Mucosa of rectum (tissue), 2 donors: ENCODE measurements around the gene HRAS.
A peak's percentile ranks its signal among the peaks of the same experiment; 100 is the strongest.
"Not testable (repeated sequence)": the region's sequence is repeated elsewhere in the genome, so short reads cannot be mapped to it uniquely, and the experiment has no call there.

Source experiments
- H3K27ac ChIP-seq, 2 donors: one replicate each; pipeline ENCODE4 v1.7.0; 2013; ENCODE audit warnings: inconsistent platforms in 2 of 2, low read depth in 2 of 2, low read length in 2 of 2
- H3K27me3 ChIP-seq, 2 donors: one replicate each; pipeline ENCODE4 v1.7.0; 2013; ENCODE audit warnings: low read length in 2 of 2; ENCODE audit not compliant: control insufficient read depth in 2 of 2, insufficient read depth in 2 of 2
- H3K36me3 ChIP-seq, 2 donors: one replicate each; pipeline ENCODE4 v1.7.0; 2013; ENCODE audit warnings: low read length in 2 of 2; ENCODE audit not compliant: control insufficient read depth in 2 of 2, insufficient read depth in 2 of 2
- H3K4me1 ChIP-seq, 2 donors: one replicate each; pipeline ENCODE4 v1.7.0; 2013; ENCODE audit warnings: low read length in 2 of 2, mild to moderate bottlenecking in 1 of 2; ENCODE audit not compliant: control insufficient read depth in 2 of 2, insufficient read depth in 2 of 2
- H3K4me3 ChIP-seq, 2 donors: one replicate each; pipeline ENCODE4 v1.7.0; 2013; ENCODE audit warnings: low read length in 2 of 2
- H3K9ac ChIP-seq, 2 donors: one replicate each; pipeline ENCODE4 v1.7.0; 2013; ENCODE audit warnings: low read length in 2 of 2, low read depth in 1 of 2, mild to moderate bottlenecking in 1 of 2
- H3K9me3 ChIP-seq, 2 donors: one replicate each; pipeline ENCODE4 v1.7.0; 2013; ENCODE audit warnings: low read length in 2 of 2; ENCODE audit not compliant: control insufficient read depth in 2 of 2
- donor health status: healthy.
- donor health status: Normal muscosa, but diverticular disease.

Gene HRAS

GRCh38 chr11:526192-526591 is 9.2 kb downstream of the HRAS start:
- no peaks in the 10 kb centered on the region for H3K9me3 ChIP-seq
- no peak overlapping the region for H3K9ac ChIP-seq
- H3K27me3 ChIP-seq, result no peaks in the 10 kb centered on the region
- no peaks in the 10 kb centered on the region for H3K36me3 ChIP-seq
- H3K4me3 ChIP-seq, result no peak overlapping the region
- no peak overlapping the region for H3K27ac ChIP-seq
- no peaks in the 10 kb centered on the region for H3K4me1 ChIP-seq

- Histone ChIP-seq H3K27ac (no peak overlapping the region), H3K4me3 (no peak overlapping the region), H3K36me3 (no peaks in the 10 kb centered on the region), H3K27me3 (no peaks in the 10 kb centered on the region), H3K9me3 (peaks cover 0 to 3% of the 10 kb centered on the region in 2 donors), H3K9ac (no peak overlapping the region), H3K4me1 (peaks cover 0 to 5% of the 10 kb centered on the region in 2 donors)
Measured at GRCh38 chr11:521177-521688, 14.1 kb downstream of the HRAS start.

GRCh38 chr11:520428-521176 is 14.8 kb downstream of the HRAS start:
- no peak overlapping the region for H3K27ac ChIP-seq
- no peak overlapping the region for H3K4me3 ChIP-seq
- no peaks in the 10 kb centered on the region for H3K27me3 ChIP-seq
- H3K9ac ChIP-seq, result no peak overlapping the region
- peaks cover 0 to 5% of the 10 kb centered on the region in 2 donors for H3K4me1 ChIP-seq
- H3K36me3 ChIP-seq, result no peaks in the 10 kb centered on the region
- peaks cover 0 to 3% of the 10 kb centered on the region in 2 donors for H3K9me3 ChIP-seq

GRCh38 chr11:518463-519202 is 16.7 kb downstream of the HRAS start:
- peak overlapping the region in 1 of 2 donors; percentile 26 for H3K9ac ChIP-seq

GRCh38 chr11:516918-517685 is 18.3 kb downstream of the HRAS start:
- not testable (repeated sequence) for H3K4me3 ChIP-seq, H3K27me3 ChIP-seq, H3K9ac ChIP-seq, H3K36me3 ChIP-seq, H3K4me1 ChIP-seq, H3K27ac ChIP-seq, H3K9me3 ChIP-seq

More at GRCh38 chr11:518463-519202, 16.7 kb downstream of the HRAS start:
- no peaks in the 10 kb centered on the region for H3K27me3 ChIP-seq
- H3K36me3 ChIP-seq, result peaks cover 0 to 5% of the 10 kb centered on the region in 2 donors
- H3K4me3 ChIP-seq, result peak overlapping the region; percentile 29 to 37
- H3K4me1 ChIP-seq, result peaks cover 0 to 5% of the 10 kb centered on the region in 2 donors
- peak overlapping the region; percentile 78 to 84 for H3K27ac ChIP-seq
- peaks cover 0 to 3% of the 10 kb centered on the region in 2 donors for H3K9me3 ChIP-seq

GRCh38 chr11:516400-516799 is 19.0 kb downstream of the HRAS start:
- H3K27me3 ChIP-seq, result no peaks in the 10 kb centered on the region
- peaks cover 0 to 3% of the 10 kb centered on the region in 2 donors for H3K9me3 ChIP-seq
- H3K9ac ChIP-seq, result no peak overlapping the region
- H3K4me3 ChIP-seq, result no peak overlapping the region
- peaks cover 0 to 5% of the 10 kb centered on the region in 2 donors for H3K36me3 ChIP-seq
- H3K27ac ChIP-seq, result no peak overlapping the region
- H3K4me1 ChIP-seq, result peaks cover 0 to 5% of the 10 kb centered on the region in 2 donors

- H3K27ac ChIP-seq, result no peak overlapping the region
- H3K4me3 ChIP-seq, result no peak overlapping the region
- peaks cover 0 to 3% of the 10 kb centered on the region in 2 donors for H3K9me3 ChIP-seq
- no peaks in the 10 kb centered on the region for H3K27me3 ChIP-seq
- no peak overlapping the region for H3K9ac ChIP-seq
- peaks cover 0 to 6% of the 10 kb centered on the region in 2 donors for H3K36me3 ChIP-seq
- H3K4me1 ChIP-seq, result peaks cover 0 to 5% of the 10 kb centered on the region in 2 donors
Measured at GRCh38 chr11:515131-515530, 20.2 kb downstream of the HRAS start.

GRCh38 chr11:514606-515005 is 20.8 kb downstream of the HRAS start:
- Histone ChIP-seq H3K4me3 (no peak overlapping the region), H3K36me3 (peaks cover 0 to 9% of the 10 kb centered on the region in 2 donors), H3K4me1 (peaks cover 0 to 5% of the 10 kb centered on the region in 2 donors), H3K9ac (no peak overlapping the region), H3K27me3 (no peaks in the 10 kb centered on the region), H3K27ac (no peak overlapping the region), H3K9me3 (peaks cover 0 to 3% of the 10 kb centered on the region in 2 donors)

GRCh38 chr11:512761-513595 is 22.4 kb downstream of the HRAS start:
- Histone ChIP-seq H3K27me3 (no peaks in the 10 kb centered on the region), H3K36me3 (peaks cover 0 to 12% of the 10 kb centered on the region in 2 donors), H3K4me1 (no peaks in the 10 kb centered on the region), H3K4me3 (no peak overlapping the region), H3K9ac (no peak overlapping the region), H3K9me3 (peaks cover 0 to 3% of the 10 kb centered on the region in 2 donors), H3K27ac (no peak overlapping the region)
